Measurements from ENCODE around the gene TET3. TPM values are rescaled to one million over a fixed set of nuclear protein-coding genes. Genes with fewer than 3 reads are reported as not detected.

The TET3 gene
- total and polyA plus RNA-seq, 2 experiments from 2014 or later = 3.6 to 14.5 TPM

DNA sequence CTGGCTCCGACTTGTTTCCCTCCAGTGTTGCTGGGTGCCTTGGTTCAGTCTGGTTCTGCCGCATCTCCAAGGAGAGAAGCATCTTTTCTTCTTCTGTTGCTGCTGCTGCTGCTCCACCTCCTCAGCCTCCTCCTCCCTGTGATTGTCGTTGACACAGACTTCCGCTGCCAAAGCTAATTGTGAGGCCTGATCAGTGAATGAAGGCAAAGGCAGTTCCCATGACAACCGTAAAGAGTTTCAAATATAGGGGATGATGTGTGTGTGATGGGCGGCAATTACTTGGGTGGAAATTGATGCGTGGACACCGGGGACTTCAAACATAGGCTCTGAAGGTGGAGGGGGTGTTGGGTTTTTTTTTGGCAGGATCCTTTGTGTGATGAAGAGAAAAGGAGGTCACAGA lies 13.7 kb downstream of the TET3 start:
- Histone ChIP-seq H3K36me3 (replicated peaks; ENCODE audit: insufficient read depth, low read depth) (no peaks in the 10 kb centered on the region), H2AFZ (no peak overlapping the region), H3K4me2 (no peak overlapping the region), H3K27ac (no peak overlapping the region), H3K9me3 (ENCODE audit: low read depth) (no peaks in the 10 kb centered on the region), H3K9me2 (replicated peaks; ENCODE audit: insufficient read depth) (no peaks in the 10 kb centered on the region), H3K4me3 (no peak overlapping the region), H3K79me2 (peaks cover 84% of the 10 kb centered on the region), H3K27me3 (no peaks in the 10 kb centered on the region), H3K4me1 (ENCODE audit: insufficient read depth) (peaks cover 39% of the 10 kb centered on the region), H4K20me1 (ENCODE audit: insufficient read depth, poor library complexity, severe bottlenecking) (peaks cover 71% of the 10 kb centered on the region)
- 94% methylated on average over 8 of the region's 8 CpGs for WGBS (ENCODE audit: low lambda C conversion rate, missing lambda C conversion rate)
- TF ChIP-seq EZH2phosphoT487 (IDR thresholded peaks at IDR 0.05; ENCODE audit: low read depth, severe bottlenecking, unreplicated experiment) = no peak
- no peak for TF ChIP-seq EZH2 (IDR thresholded peaks at IDR 0.05; ENCODE audit: borderline replicate concordance)
- no peak for TF ChIP-seq CTCF (IDR thresholded peaks at IDR 0.05; ENCODE audit: poor library complexity)
- no peak for DNase-seq (ENCODE audit: low spot score)

- no peaks in the 10 kb centered on the region for H3K9me3 ChIP-seq (ENCODE audit: low read depth)
- H3K79me2 ChIP-seq = peaks cover 84% of the 10 kb centered on the region
- H3K4me2 ChIP-seq = no peak overlapping the region
- TF ChIP-seq EZH2phosphoT487 (IDR thresholded peaks at IDR 0.05; ENCODE audit: low read depth, severe bottlenecking, unreplicated experiment) = no peak
- TF ChIP-seq CTCF (IDR thresholded peaks at IDR 0.05; ENCODE audit: poor library complexity) = no peak
- TF ChIP-seq EZH2 (IDR thresholded peaks at IDR 0.05; ENCODE audit: borderline replicate concordance) = no peak
- H3K36me3 ChIP-seq (replicated peaks; ENCODE audit: insufficient read depth, low read depth) = no peaks in the 10 kb centered on the region
- H4K20me1 ChIP-seq (ENCODE audit: insufficient read depth, poor library complexity, severe bottlenecking) = peaks cover 70% of the 10 kb centered on the region
- H3K27ac ChIP-seq = no peak overlapping the region
- WGBS (ENCODE audit: low lambda C conversion rate, missing lambda C conversion rate) = 84% methylated on average over 4 of the region's 4 CpGs
- H3K4me3 ChIP-seq = no peak overlapping the region
- no peaks in the 10 kb centered on the region for H3K9me2 ChIP-seq (replicated peaks; ENCODE audit: insufficient read depth)
- no peaks in the 10 kb centered on the region for H3K27me3 ChIP-seq
- peaks cover 44% of the 10 kb centered on the region for H3K4me1 ChIP-seq (ENCODE audit: insufficient read depth)
- no peak for DNase-seq (ENCODE audit: low spot score)
- H2AFZ ChIP-seq = no peak overlapping the region
These were observed 14.2 kb downstream of the TET3 start for GRCh38 chr2:73998933-73999332.

DNA sequence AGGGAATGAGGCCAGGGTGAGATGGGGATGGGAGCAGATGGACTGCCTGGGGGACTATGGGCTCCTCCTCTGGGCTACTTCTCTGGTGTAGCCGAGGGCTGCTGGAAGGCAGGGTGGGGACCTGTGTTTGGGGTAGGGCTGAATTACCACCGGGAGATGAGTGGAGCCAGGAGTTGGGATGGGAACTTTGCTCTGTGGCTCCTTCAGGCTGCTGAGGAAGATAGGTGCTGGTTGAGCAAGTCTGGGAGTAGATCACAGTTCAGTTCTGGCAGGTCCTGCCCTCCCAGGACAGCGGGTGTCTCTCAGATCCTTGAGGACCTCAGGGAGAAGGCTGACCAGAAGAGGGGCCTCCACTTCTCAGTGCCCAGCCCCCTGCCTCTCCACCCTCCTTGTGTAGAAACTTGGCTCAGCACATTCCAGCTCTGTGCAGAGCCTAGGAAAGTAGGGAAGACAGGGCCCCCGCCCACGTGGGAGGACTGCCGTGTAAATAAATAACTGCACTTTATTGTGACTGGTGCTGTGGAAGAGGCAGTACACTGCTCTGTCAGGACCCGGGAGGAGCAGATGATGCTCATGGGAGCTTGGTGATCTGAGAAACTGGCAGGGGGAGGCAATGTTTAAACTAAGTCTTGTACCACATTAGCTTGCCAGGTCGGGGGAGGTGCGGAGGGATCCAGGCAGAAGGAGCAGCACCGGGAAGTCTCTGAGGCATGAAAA lies 15.3 kb downstream of the TET3 start:
- H3K79me2 ChIP-seq = peaks cover 84% of the 10 kb centered on the region
- peaks cover 48% of the 10 kb centered on the region for H3K4me1 ChIP-seq (ENCODE audit: insufficient read depth)
- no peak for TF ChIP-seq EZH2 (IDR thresholded peaks at IDR 0.05; ENCODE audit: borderline replicate concordance)
- TF ChIP-seq EZH2phosphoT487 (IDR thresholded peaks at IDR 0.05; ENCODE audit: low read depth, severe bottlenecking, unreplicated experiment) = no peak
- TF ChIP-seq CTCF (IDR thresholded peaks at IDR 0.05; ENCODE audit: poor library complexity) = no peak
- H2AFZ ChIP-seq = no peak overlapping the region
- H3K27ac ChIP-seq = peak overlapping the region; percentile 71
- H3K4me2 ChIP-seq = peak overlapping the region; percentile 72
- DNase-seq (ENCODE audit: low spot score) = peak; percentile 89
- no peak overlapping the region for H3K4me3 ChIP-seq
- 20% methylated on average over 10 of the region's 10 CpGs for WGBS (ENCODE audit: low lambda C conversion rate, missing lambda C conversion rate)
- peaks cover 78% of the 10 kb centered on the region for H4K20me1 ChIP-seq (ENCODE audit: insufficient read depth, poor library complexity, severe bottlenecking)
- no peaks in the 10 kb centered on the region for H3K36me3 ChIP-seq (replicated peaks; ENCODE audit: insufficient read depth, low read depth)
- no peaks in the 10 kb centered on the region for H3K9me2 ChIP-seq (replicated peaks; ENCODE audit: insufficient read depth)
- no peaks in the 10 kb centered on the region for H3K9me3 ChIP-seq (ENCODE audit: low read depth)
- no peaks in the 10 kb centered on the region for H3K27me3 ChIP-seq
